Measurements from ENCODE around the gene HTR7.

HTR7 gene

DNA sequence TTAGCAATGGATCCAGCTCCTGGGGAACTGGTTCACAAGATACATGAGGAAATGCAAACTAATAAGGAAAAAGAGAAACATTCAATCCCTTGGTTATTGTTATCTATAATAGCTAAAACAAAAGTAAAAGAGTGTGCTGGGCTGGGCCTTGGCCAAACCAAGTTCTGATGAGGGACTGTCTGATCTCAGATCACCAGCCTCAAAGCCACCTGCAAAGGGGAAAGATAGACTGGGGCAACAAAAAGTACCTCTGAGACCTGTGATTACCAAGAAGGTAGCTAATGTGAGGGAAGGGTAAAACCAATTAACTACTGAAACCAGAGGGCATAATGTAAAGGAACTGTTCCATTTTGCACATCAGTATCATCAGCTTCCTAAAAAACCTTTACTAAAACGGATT lies 51.2 kb downstream of the HTR7 start:
- in situ Hi-C loops (cut with HindIII; ENCODE audit: low sequenced_read_pairs): no loop called here

DNA sequence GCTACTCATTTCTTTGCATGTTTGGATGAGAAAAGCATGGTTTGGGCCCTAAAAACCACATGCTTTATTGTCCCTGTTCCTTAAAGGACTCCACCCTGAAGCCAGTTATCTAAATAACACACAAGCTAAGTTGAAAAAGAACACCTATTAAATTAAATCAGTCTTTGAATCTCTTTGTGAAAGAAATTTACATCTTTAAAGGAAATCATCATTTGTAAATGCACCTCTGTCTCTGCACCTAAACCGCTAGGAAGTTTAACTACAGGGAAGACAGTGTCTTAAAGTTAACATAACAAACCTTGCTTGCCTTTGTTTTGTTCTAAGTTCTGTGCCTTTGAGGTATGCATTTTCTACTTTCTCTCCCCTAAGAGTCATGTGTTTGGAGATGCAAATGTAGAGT lies 52.6 kb downstream of the HTR7 start:
- in situ Hi-C loops (cut with HindIII; ENCODE audit: low sequenced_read_pairs): no loop called here

DNA sequence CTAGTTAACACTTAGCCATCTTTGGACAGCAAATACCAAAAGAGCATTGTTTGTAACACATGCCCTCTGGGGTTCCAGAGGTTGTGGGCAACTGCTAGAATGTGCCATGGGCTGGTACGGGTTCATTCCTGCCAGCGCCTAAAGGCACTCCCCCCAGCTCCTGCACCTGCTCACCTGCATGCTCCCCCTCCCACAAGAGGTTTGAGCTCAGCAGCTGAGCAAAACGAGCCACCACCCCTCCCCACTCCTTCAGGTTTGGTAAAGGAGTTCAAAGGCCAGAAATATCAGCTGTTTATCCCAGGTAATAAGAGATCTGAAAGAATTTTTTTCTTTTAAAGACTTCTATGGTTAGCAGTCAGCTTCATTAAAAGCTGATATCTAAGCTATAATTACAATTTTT lies 53.5 kb downstream of the HTR7 start:
- in situ Hi-C loops (cut with HindIII; ENCODE audit: low sequenced_read_pairs): no loop called here

DNA sequence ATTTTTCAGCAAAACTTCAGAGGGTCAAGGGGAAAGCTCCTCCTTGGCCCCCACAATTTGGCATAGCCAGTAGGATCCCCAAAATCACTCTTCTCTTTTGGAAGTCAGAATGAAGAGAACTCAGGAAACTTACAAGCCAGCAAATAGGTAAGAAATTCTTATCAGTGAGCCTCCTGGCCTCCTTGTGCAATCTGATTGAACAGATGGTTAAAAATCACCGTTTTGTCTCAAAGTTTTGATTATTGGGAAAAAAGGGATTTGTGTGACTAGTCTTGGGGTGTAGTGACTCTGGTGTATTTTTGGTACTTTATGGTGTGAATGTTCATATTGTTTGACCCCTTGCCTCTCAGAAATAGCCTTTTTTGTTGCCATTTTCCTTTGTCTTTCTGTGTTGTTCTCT lies 56.2 kb downstream of the HTR7 start:
- in situ Hi-C loops (cut with HindIII; ENCODE audit: low sequenced_read_pairs): no loop called here

DNA sequence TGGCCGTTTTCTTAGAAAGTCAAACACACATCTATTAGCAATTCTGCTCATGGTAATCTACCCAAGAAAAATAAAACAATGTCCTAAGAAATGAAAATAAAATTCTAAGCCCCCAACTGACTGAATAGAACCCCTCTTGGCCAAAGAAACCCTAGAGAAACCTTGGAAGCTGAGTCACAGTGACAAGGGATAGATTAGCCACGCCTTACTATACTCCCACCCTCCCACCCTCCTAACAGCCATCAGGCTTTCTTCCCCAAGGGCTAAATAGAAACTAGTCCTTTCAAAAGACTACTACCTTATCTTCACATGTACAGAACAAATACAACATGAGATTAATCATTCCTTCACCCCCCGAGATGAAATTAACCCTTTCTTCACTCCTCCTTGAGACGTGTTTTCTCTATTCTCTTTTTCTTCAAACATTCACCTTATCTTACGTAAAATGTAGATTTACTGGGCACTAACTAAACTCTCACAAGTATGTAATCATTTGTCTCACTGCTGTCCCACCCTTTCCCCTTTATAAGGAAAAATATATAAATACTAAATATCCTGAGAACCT lies 57.5 kb downstream of the HTR7 start:
- in situ Hi-C loops (cut with HindIII; ENCODE audit: low sequenced_read_pairs): no loop called here

DNA sequence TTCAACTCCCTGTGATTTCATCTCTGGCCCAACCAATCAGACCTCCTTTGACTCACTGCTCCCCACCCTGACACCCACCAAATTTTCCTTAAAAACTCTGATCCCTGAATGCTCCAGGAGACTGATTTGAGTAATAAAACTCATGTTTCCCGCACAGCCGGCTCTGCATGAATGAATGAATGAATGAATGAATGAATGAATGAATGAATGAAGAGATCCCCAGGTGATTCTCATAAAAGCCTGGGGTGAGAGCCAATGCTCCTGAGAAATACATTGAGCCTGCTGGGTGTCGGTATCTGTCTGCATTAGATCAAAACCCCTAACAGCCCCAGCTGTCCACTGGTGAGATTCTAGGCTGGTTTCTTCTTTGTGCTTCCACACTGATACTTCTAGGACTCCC lies 58.7 kb downstream of the HTR7 start:
- in situ Hi-C loops (cut with HindIII; ENCODE audit: low sequenced_read_pairs): no loop called here

DNA sequence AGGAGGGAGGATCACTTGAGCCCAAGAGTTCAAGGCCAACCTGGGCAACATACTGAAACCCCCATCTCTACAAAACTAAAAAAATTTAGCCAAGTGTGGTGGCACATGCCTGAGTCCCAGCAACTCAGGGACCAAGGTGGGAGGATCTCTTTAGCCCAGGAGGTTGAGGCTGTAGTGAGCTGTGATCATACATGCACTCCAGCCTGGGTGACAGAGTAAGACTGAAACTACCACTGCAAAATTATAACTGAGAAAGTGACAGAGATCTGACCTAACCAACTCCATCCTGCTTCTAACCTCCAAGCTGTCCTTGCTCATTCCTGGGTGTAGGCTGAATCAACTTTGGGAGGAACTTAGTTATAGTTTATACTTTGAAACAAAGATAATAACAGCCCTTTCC lies 59.4 kb downstream of the HTR7 start:
- in situ Hi-C loops (cut with HindIII; ENCODE audit: low sequenced_read_pairs): no loop called here

DNA sequence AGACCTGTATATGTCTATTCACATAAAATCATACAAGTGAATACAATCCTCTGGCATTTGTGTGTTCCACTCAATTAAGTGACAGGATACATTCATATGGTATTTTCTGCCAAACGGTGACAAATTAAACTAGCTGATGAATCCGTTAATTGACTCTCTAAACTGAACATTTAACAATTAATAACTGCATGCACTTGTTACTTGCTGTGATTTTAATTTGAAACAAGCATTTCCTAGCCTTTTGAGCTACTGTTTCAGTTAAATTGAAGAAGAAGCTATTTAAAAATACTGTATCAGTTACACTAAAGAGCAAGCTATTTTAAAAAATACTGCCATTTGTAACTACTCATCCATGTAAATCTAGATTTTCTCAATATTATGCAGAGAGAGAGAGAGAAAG lies 67.4 kb downstream of the HTR7 start:
- in situ Hi-C loops (cut with HindIII; ENCODE audit: low sequenced_read_pairs): no loop called here

DNA sequence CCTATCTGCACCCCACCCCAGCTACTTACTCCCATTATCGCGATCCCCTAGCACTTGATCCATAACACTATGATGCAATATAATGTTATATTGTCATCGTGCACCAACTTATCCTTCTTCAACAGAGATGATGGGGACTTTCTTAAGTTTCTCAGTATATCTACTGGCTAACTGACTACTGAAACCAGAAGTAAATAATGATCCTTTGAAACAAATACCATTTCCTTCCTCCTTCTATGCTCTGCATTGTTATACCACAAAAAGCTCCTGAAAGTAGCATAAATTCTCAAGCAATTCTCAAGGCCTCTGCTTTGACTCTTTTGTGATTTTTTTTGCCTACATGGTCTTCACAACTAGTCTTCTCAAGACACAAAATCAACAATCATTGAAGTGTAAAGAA lies 68.9 kb downstream of the HTR7 start:
- in situ Hi-C loops (cut with HindIII; ENCODE audit: low sequenced_read_pairs): no loop called here

DNA sequence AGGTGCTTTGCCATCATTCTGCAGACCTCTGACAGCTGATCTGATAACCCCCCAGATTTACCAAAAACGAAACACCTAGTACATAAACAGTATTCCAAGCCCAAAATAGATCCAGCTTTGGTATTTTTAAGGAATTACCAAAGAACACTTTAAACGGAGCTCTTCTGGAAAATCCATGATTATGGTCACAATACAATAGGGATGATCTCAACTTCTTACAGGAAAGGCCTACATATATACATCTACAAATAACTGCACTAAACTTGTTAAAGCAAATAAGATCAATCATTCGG lies 69.7 kb downstream of the HTR7 start:
- in situ Hi-C loops (cut with HindIII; ENCODE audit: low sequenced_read_pairs): no loop called here

DNA sequence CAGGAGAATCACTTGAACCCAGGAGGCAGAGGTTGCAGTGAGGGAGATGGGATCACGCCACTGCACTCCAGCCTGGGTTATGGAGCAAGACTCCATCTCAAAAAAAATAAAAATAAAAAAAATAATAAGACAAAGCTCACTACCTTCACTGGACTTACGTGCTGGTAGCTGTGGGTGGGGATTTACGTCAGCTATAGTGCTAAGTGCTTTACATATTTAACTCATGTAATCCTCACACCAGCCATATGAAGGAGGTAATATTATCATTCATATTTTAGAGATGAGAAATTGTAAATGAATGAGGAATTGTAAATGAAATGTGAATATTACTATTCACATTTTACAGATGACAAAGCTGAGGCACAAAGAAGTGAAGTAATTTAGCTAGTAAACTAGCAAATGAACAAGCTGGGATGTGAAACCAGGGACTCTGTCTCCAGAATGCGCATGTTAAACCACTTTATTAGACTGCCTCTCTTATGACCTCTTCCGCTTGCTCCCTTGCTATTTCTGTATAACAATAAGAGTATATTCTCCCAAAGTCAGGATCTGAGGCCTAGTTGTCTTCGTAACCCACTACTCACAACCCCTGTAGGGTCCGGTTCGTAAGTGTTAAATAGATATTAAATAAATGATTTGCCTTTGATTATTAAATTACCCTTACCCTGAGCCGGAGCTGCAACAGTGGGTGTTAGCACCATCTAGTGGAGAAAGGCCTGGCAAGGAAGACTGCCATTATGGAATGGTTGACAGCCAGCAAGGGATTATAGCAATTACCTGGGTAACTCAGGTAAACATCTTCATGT lies 70.2 kb downstream of the HTR7 start:
- in situ Hi-C loops (cut with HindIII; ENCODE audit: low sequenced_read_pairs): no loop called here

DNA sequence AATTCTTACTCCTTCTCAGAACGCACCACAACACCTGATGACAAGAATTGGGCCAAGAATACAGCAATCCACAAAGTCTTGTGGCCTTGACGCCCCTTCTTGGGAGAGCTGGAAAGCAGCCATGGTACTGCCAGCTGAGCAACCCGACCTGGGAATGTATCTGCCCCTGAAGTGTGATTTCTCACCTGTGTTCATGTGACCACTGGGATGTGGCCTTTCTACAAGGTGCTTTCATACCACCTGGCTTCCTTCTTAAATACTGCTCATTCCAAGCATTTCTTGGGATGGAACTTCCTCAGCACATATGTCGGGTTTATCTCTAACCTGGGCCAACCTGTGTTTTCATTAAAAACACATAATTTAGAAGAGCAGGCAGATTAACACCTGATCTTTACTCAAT lies 72.1 kb downstream of the HTR7 start:
- in situ Hi-C loops (cut with HindIII; ENCODE audit: low sequenced_read_pairs): no loop called here

DNA sequence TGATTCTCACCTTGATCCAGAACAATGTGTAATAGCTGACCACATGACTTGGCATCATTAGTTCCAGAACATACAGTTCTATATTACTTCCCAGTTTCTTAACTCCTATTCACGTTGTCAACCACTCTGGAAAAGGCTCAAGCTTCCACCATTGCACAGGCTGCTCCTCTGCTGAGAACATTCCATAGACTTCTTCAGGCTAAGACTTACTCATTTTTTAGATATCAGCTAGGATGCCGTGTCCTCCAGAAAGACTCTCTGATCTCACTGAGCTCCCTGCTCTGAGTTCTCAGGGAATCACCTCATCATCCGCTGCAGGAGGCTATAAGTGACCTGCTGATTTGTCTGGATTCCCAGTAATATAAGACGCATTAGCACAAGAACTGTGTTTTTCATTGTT lies 73.1 kb downstream of the HTR7 start:
- in situ Hi-C loops (cut with HindIII; ENCODE audit: low sequenced_read_pairs): no loop called here

DNA sequence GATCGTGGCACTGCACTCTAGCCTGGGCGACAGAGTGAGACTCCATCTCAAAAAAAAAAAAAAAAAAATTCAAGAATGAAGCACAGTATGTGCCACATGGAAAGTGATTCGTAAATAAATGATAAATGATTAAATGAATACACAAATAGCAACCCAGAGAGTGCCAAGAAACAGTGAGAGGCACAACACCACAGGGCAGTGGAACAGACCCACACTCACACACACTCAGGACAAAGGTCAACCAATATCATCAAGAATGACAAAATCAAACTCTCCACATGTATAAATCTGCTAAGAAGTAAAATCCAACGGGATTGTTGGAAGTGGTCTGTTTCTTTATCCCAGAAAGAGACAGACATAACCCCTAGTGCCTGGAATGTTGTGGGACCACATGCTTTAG lies 77.4 kb downstream of the HTR7 start:
- in situ Hi-C loops (cut with HindIII; ENCODE audit: low sequenced_read_pairs): no loop called here

DNA sequence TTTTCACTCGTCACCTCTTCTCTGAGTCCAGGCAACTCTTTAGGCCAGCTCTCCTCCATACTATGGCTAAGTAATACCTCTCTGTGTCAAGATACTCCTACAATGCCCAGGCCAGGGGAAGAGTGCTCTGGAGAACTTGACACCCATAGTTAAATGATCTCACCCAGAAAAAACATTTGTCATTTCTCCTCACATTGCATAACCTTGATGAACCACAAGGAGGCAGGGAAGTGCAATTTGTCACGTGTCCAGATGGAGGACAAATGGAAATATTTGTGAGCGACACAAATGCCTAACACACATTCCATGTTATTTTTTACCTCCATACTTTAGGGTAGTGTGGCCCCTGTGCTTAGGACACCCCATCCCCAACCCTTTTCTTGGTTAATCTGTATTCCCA lies 78.3 kb downstream of the HTR7 start:
- in situ Hi-C loops (cut with HindIII; ENCODE audit: low sequenced_read_pairs): no loop called here

DNA sequence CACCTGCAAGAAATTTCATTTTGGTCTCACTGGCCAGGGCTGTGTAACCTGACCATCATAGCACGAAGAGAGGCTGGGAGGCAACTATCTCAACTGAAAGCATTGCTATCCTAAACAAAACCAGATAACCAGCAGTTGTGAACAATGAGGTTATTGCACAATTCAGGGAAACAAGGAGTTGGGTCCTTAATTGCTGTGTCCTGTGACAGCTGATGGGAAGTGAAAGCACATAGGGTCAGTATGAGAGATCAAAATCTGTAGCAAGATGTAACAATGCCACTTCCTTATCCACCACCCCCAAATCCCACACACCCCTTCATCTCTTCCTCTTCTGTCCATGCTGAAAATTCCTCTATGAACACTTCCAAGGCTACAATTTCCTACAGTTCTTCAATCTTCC lies 80.2 kb downstream of the HTR7 start:
- in situ Hi-C loops (cut with HindIII; ENCODE audit: low sequenced_read_pairs): no loop called here

DNA sequence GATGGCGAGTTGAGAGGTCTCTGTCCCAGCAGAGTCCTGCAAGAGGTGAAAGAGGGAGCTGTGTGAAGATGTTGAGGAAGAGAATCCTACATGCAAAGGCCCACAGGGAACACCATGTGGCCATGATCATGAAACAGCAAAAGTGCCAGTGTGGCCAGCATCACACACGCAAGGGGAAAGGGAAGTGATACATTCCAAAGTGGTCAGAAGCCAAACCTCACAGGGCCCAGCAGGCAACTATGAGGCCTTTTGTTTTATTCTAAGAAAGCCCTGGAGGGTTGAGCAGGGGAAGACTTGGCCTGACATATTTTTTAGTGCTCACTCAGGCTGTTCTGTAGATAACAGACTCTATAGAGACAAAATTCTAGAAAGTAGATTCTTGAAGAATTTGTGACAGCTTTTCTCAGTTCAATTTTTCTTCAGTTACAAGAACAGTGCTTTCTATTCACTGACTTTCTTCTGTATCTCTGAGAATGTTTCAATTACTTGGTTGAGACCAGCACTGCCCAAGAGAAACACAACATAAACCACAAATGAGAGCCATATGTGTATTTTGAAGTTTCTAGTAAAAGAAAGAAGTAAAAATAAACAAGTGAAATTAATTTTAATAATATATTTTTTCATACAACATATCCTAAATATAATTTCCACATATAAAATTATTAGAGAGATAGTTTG lies 82.3 kb downstream of the HTR7 start:
- in situ Hi-C loops (cut with HindIII; ENCODE audit: low sequenced_read_pairs): no loop called here

DNA sequence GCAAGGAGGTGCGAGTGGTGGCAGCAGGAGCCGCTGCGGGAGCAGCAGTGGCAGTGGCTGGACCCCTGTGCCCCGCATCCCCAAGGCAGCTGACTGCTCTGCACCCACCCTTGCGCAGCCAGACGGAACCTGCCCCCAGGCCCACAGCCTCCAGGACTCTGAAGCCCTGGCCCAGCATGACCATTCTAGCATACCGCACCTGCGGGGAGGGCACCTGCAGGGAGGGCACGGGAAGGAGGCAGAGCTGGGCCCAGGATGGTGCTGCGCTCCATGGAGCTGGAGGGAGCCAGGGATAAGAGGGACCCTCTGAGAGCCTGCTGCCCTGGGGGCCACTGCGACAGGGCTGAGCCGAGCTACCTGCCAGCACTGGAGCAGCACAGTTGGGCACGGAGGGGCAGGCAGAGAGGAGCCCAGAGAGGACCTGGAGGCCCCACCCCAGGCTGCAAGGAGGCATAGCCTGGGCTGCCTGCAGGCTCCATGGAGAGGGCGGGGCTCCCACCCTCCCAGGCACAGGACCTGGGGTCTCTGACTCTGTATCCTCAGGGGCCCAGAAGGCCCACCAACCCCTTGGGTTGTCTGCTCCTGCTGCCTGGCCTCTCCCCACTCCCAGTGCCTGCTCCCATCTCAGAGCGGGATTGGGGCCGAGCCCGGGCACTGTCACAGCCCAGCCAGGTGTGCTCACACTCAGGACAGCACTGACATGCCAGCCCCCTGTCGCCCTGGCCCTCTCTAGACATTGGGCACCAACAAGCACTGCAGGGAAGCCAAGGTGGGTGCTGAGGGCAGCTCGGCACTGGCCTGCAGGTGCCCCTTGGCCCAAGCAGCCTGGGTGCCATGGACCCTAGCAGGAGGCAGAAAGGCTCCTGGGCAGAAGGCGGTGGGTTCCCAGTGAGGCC lies 87.6 kb downstream of the HTR7 start:
- in situ Hi-C loops (cut with HindIII; ENCODE audit: low sequenced_read_pairs): loop anchor here (5.0 kb wide), 1 partner anchor 72 kb away; no protein-coding TSS in a partner anchor

DNA sequence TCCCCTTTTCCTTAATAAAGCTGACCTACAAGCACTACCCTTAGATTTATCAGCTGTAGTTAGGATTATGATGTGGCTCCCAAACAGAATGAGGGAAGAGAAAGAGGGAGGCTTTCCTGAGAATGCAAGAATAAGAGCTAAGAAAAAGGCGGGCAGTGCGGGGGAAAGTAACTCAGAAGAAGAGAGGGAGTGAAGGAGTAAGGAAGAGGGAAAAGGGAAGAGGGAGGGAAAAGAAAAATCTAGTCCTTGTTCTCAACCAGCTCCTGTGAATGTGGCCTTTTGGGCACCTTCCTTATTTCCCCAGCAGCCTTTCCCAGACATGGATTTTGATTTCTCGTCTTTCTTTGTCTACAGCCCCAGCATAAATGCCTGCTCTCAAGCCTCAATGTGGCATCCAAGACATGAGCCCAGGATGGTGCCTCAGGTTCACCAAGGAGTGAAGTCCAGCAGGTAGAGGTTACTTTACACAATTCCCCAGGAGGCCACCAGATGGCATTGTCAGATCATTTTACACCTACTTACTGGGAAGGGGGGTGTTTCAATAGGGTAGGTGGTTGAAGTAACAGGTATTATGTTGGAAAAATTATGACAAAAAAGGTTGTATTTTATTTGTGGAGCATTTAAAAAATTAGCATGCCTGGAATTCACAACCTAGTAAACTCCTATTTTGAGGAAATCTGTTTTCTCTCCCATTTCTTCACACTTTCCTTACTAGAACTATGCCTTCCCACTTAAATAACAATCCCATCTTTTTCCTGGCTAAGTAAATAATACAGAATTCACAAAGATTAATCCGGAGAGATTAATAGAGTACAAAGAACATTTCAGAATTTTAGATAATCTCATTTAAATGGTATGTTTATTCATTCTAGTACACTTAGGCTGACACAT lies 106.5 kb downstream of the HTR7 start:
- in situ Hi-C loops (cut with HindIII; ENCODE audit: low sequenced_read_pairs): no loop called here

DNA sequence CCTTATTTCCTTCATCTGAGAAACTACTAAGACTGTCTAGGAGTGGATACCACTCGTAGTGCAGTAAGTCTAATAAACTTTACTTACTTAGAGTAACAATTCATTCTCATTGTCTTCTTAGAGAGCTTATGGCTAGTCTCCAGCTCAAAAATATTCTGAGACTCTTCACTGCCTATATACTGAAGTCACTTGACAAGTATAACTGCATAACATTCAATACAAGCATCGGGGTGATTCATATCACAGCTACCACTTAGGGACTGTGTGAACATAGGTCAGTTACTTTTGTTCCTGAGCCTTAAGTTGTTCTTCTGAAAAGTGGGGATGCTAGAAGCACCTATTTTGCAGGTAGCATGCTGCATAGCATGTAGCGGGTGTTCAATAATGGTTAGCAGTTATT lies 111.0 kb downstream of the HTR7 start:
- in situ Hi-C loops (cut with HindIII; ENCODE audit: low sequenced_read_pairs): no loop called here

DNA sequence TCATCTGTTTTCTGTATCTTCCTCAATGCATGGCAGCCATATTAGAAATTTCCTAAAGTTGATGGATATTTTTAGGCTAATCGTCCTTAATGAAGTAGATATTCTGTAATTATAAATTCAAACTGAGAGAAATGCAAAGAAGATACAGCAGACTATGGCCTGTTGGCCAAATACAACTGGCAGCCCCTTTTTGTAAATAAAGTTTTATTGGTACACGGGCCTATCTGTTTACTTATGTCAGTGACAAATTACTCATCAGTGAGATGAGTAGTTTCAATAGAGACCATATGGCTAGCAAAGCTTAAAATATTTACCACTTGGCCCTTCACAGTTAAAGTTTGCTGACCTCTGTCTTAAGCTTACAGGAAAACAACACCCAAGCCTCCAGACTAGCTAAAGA lies 112.3 kb downstream of the HTR7 start:
- in situ Hi-C loops (cut with HindIII; ENCODE audit: low sequenced_read_pairs): no loop called here

Measured in endothelial cell of hepatic sinusoid (primary cell).